Activated CD8-positive, alpha-beta T cell treated with anti-CD3 and anti-CD28 coated beads for 36 hours (primary cell): ENCODE data around the gene PAK1. TPM values are rescaled to one million over a fixed set of nuclear protein-coding genes. Genes with fewer than 3 reads are reported as not detected.
"Not testable (repeated sequence)": the region's sequence is repeated elsewhere in the genome, so short reads cannot be mapped to it uniquely, and the experiment has no call there.

Experiments used
- ATAC-seq: fragments of 200-7000 bp; cut with Tn5 transposase; one replicate; pipeline ENCODE4 v1.10.0; 2021; ENCODE audit warnings: mild to moderate bottlenecking, moderate library complexity
- CTCF ChIA-PET: fragments of 350-600 bp; sonication (Branson Sonifier 250); formaldehyde crosslinking; loops from one replicate; lab custom pipeline; 2021; ENCODE audit warnings: antibody characterized with exemption; lab: Charles Lee
- POLR2A ChIA-PET: fragments of 350-600 bp; sonication (Branson Sonifier 250); formaldehyde crosslinking; loops from one replicate; lab custom pipeline; 2021; ENCODE audit warnings: antibody characterized with exemption; lab: Charles Lee
- DNase-seq: peaks from one replicate; pipeline ENCODE4 v3.0.0-alpha.2; 2020
- H3K27ac Mint-ChIP-seq: one replicate; pipeline ENCODE4 v1.8.0; 2021; ENCODE audit warnings: mild to moderate bottlenecking, mixed read lengths
- H3K27me3 Mint-ChIP-seq: one replicate; pipeline ENCODE4 v1.8.0; 2021; ENCODE audit warnings: mixed read lengths
- H3K36me3 Mint-ChIP-seq: one replicate; pipeline ENCODE4 v1.8.0; 2021; ENCODE audit warnings: low read depth, mixed read lengths
- H3K4me1 Mint-ChIP-seq: one replicate; pipeline ENCODE4 v1.8.0; 2021; ENCODE audit warnings: low read depth, mixed read lengths
- H3K4me3 Mint-ChIP-seq: one replicate; pipeline ENCODE4 v1.8.0; 2021; ENCODE audit warnings: mild to moderate bottlenecking, moderate library complexity, mixed read lengths
- H3K9me3 Mint-ChIP-seq: one replicate; pipeline ENCODE4 v1.8.0; 2021; ENCODE audit warnings: mixed read lengths
- intact Hi-C: fragments of 100-400 bp; cut with micrococcal nuclease; formaldehyde crosslinking; loops from one replicate; pipeline ENCODE4 v1.10.0; 2022
- total RNA-seq, 2 experiments: library from RNA; stranded (reverse); gene quantifications; one replicate each; pipeline ENCODE4 v1.2.3, GENCODE V29; 2021
- TF ChIP-seq, protein P1 (sequence below): fragments of 200-600 bp; IDR thresholded peaks from one replicate; pipeline ENCODE4 v1.8.0; 2022; ENCODE audit warnings: antibody characterized with exemption, mild to moderate bottlenecking

Gene PAK1
- total RNA-seq, 2 experiments from 2014 or later: 43.8 to 49.9 TPM

DNA sequence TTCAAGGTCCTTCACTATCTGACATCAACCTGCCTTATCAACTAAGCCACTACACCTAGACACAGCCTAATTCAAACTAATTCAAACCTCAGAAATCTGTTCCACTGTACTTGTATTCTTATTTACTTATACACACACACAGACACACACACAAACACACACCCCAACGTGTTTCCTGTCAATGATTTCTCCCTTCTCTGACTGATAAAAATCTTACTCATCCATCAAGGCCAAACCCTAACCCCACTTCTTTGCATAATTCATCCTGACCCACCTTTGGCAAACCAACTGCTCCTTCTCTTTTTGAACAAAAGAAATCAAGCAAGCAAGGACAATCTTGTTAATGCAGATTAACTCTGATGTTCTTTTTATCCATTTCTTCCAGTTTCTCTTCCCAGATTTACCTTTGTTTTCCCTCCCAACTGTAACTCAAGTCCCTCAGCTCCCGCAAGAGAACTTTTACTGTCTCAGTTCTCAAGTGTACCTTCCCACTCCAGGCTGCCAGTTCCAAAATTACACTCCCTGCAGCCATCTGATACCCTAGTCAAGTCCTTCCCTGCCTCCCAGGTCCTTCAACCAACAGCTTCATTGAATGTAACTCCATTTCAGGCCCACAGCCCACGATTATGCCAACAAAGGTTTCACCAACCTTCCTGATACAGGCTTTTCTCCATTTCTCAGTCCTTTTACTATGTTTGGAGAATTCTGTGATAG lies 78.3 kb downstream of the PAK1 start:
- Mint-ChIP-seq H3K9me3 (no peaks in the 10 kb centered on the region), H3K4me1 (peaks cover 2% of the 10 kb centered on the region), H3K27ac (no peak overlapping the region), H3K27me3 (no peaks in the 10 kb centered on the region), H3K36me3 (peaks cover 13% of the 10 kb centered on the region), H3K4me3 (no peak overlapping the region)
- DNase-seq: no peak
- no peak for ATAC-seq
- TF ChIP-seq, protein P1, sequence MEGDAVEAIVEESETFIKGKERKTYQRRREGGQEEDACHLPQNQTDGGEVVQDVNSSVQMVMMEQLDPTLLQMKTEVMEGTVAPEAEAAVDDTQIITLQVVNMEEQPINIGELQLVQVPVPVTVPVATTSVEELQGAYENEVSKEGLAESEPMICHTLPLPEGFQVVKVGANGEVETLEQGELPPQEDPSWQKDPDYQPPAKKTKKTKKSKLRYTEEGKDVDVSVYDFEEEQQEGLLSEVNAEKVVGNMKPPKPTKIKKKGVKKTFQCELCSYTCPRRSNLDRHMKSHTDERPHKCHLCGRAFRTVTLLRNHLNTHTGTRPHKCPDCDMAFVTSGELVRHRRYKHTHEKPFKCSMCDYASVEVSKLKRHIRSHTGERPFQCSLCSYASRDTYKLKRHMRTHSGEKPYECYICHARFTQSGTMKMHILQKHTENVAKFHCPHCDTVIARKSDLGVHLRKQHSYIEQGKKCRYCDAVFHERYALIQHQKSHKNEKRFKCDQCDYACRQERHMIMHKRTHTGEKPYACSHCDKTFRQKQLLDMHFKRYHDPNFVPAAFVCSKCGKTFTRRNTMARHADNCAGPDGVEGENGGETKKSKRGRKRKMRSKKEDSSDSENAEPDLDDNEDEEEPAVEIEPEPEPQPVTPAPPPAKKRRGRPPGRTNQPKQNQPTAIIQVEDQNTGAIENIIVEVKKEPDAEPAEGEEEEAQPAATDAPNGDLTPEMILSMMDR: no peak
- intact Hi-C loops: no loop called here
- CTCF ChIA-PET: interaction anchor here (1.1 kb wide), 1 partner anchor 269 kb away, joined by 3 read pairs; no protein-coding TSS in a partner anchor
- POLR2A ChIA-PET: no interaction called here

GRCh38 chr11:77392842-77393241 lies 81.1 kb downstream of the PAK1 start:
- ChIA-PET POLR2A (no interaction called here), CTCF (interaction anchor here (1.1 kb wide), 1 partner anchor 14 kb away, joined by 3 read pairs; no protein-coding TSS in a partner anchor)
- intact Hi-C loops: no loop called here
- Mint-ChIP-seq H3K9me3 (no peaks in the 10 kb centered on the region), H3K4me3 (no peak overlapping the region), H3K27me3 (no peaks in the 10 kb centered on the region), H3K36me3 (peaks cover 9% of the 10 kb centered on the region), H3K27ac (no peak overlapping the region), H3K4me1 (no peaks in the 10 kb centered on the region)
- ATAC-seq (no peak), DNase-seq (no peak)
- TF ChIP-seq, protein P1: no peak

DNA sequence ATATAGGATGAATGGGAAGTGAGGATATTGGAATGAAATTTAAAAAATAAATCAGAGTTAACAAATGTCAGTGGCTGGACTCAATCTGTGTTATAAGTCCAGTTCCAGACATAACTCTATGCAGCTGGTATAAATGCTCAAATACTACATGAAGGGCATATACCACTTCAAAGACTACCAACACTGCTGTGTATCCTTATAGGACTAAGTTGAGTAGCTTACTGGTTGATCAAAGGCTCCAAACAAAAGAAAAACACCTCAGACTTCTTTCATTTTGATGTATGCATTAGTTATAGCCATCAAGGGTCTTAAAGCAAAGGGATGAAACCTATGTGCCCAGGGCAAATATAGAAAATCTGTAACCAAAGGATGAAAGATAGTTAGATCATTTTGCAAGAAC lies 86.2 kb downstream of the PAK1 start:
- Mint-ChIP-seq H3K36me3 (peaks cover 18% of the 10 kb centered on the region), H3K9me3 (no peaks in the 10 kb centered on the region), H3K27ac (no peak overlapping the region), H3K4me3 (no peak overlapping the region), H3K4me1 (no peaks in the 10 kb centered on the region), H3K27me3 (no peaks in the 10 kb centered on the region)
- DNase-seq: no peak
- intact Hi-C loops: no loop called here
- no peak for ATAC-seq
- CTCF ChIA-PET: no interaction called here
- POLR2A ChIA-PET: no interaction called here
- TF ChIP-seq, protein P1: no peak

- ChIA-PET CTCF (interaction anchor here (0.8 kb wide), 1 partner anchor 38 kb away, joined by 3 read pairs; no protein-coding TSS in a partner anchor), POLR2A (interaction anchor here (0.6 to 0.7 kb wide), 2 partner anchors 63 to 445 kb away, joined by 3 read pairs; no protein-coding TSS in a partner anchor)
- intact Hi-C loops: no loop called here
- Mint-ChIP-seq H3K4me3 (no peak overlapping the region), H3K9me3 (no peaks in the 10 kb centered on the region), H3K36me3 (peaks cover 18% of the 10 kb centered on the region), H3K27ac (no peak overlapping the region), H3K4me1 (peaks cover 3% of the 10 kb centered on the region), H3K27me3 (no peaks in the 10 kb centered on the region)
- ATAC-seq (no peak), DNase-seq (no peak)
- TF ChIP-seq, protein P1: no peak
Observed at GRCh38 chr11:77386178-77386577, 87.7 kb downstream of the PAK1 start.

DNA sequence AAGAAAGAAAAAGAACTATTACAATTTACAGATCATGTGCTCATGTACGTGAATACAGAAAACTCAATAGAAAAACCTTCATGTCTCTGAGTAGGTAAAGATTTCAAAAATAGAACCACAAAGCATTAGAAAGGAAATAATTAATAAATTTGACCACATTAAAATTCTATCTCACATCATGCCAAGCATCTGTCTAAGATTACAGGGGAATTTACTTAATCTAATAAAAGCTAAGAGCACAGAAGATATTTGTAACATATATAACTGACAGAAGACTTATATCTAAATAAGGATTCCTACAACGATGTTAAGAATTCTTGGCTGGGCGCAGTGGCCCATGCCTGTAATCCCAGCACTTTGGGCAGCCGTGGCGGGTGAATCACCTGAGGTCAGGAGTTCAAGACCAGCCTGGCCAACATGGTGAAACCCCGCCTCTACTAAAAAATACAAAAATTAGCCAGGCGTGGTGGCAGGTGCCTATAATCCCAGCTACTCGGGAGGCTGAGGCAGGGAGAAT lies 88.6 kb downstream of the PAK1 start:
- intact Hi-C loops, ATAC-seq, H3K4me3 Mint-ChIP-seq, DNase-seq, CTCF ChIA-PET, POLR2A ChIA-PET, H3K4me1 Mint-ChIP-seq, H3K9me3 Mint-ChIP-seq, H3K27ac Mint-ChIP-seq, H3K27me3 Mint-ChIP-seq: not testable (repeated sequence)
- H3K36me3 Mint-ChIP-seq: peaks cover 18% of the 10 kb centered on the region
